ENCODE measurements around the gene HIPK2.
A peak's percentile ranks its signal among the peaks of the same experiment; 100 is the strongest.

DNA sequence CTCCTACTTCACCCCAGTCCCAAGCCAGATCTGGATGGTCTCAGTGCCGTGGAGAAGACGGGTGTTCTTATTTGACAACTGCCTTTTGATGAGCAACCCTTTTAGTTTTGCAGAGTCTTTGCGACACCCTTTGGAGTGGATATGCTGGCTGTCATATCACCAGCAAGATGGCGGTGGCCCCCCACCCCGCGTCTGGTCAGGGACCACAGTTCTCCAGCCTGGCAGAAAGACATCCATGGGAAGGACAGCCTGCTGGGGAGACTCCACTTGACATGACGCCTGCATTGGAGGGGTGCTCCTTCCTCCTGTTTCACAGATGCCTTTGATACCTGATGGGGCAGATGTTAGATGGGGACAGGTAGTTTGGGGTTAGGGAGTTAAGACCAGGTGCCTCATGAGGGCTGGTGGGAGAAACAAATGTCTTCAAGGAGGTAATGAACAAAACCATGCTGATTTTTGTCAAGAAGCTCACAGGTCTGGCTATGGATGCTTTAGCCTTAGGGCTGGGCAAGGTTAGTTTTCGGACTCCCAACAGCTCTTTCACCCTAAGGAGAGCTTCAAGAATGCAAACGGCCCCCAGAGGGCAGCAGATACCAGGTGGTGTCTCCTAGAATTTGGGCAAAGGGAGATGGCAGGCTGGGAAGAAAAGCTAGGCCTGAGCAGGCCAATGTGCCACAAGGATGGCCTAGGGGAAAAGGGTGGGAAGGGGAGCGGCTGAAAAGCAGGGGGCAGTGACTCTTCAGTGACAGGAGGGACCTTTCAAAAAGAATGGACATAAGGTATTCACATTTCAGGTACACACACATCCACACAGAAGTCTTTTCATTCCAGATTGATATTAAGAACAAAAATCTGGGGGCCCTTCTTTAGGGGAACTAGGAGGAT is 159.1 kb downstream of the HIPK2 start:
- TF ChIP-seq, protein P1, sequence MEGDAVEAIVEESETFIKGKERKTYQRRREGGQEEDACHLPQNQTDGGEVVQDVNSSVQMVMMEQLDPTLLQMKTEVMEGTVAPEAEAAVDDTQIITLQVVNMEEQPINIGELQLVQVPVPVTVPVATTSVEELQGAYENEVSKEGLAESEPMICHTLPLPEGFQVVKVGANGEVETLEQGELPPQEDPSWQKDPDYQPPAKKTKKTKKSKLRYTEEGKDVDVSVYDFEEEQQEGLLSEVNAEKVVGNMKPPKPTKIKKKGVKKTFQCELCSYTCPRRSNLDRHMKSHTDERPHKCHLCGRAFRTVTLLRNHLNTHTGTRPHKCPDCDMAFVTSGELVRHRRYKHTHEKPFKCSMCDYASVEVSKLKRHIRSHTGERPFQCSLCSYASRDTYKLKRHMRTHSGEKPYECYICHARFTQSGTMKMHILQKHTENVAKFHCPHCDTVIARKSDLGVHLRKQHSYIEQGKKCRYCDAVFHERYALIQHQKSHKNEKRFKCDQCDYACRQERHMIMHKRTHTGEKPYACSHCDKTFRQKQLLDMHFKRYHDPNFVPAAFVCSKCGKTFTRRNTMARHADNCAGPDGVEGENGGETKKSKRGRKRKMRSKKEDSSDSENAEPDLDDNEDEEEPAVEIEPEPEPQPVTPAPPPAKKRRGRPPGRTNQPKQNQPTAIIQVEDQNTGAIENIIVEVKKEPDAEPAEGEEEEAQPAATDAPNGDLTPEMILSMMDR (IDR thresholded peaks at IDR 0.05; ENCODE audit: extremely low read depth in 1 of 2, insufficient read depth in 1 of 2, low read depth in 1 of 2, low read length in 2 of 2), result peak; percentile 35 to 53
- TF ChIP-seq POLR2A (IDR thresholded peaks at IDR 0.05; ENCODE audit: low read depth, low read length) (no peak), POLR2AphosphoS5 (IDR thresholded peaks at IDR 0.05; ENCODE audit: insufficient read depth, low read depth, low read length) (no peak), EZH2 (IDR thresholded peaks at IDR 0.05; ENCODE audit: borderline replicate concordance, low read depth, low read length, severe bottlenecking) (no peak), GATA2 (IDR thresholded peaks at IDR 0.05; ENCODE audit: insufficient read depth, insufficient read length, low read depth, low read length) (no peak), JUN (IDR thresholded peaks at IDR 0.05; ENCODE audit: borderline replicate concordance, insufficient read depth, insufficient read length, low read depth) (no peak)
- TF ChIP-seq, protein P2, sequence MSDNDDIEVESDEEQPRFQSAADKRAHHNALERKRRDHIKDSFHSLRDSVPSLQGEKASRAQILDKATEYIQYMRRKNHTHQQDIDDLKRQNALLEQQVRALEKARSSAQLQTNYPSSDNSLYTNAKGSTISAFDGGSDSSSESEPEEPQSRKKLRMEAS (IDR thresholded peaks at IDR 0.05; ENCODE audit: insufficient read depth, insufficient read length), result no peak

All from endothelial cell of umbilical vein (primary cell).